ENCODE data around the gene PLVAP.

DNA sequence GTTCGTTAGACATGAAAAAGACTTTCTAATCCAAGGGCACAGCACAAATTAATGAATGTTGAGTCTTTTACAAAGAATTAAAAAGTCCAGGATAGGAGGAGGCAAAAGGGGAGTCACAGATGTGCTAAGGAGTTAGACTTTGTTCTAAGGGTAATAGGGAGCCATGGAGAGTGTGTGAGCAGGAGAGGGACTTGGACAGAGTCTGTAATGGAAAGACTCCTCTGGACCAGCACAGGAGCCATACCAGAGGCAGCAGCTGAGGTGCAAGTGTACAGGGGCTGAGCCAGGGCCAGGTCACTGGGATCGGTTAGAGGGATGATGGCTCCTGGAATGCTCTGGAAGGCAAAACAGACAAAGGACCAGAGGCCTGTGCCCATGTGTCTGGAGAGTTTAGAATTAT is 29.3 kb downstream of the PLVAP start:
- TF ChIP-seq, protein P1, sequence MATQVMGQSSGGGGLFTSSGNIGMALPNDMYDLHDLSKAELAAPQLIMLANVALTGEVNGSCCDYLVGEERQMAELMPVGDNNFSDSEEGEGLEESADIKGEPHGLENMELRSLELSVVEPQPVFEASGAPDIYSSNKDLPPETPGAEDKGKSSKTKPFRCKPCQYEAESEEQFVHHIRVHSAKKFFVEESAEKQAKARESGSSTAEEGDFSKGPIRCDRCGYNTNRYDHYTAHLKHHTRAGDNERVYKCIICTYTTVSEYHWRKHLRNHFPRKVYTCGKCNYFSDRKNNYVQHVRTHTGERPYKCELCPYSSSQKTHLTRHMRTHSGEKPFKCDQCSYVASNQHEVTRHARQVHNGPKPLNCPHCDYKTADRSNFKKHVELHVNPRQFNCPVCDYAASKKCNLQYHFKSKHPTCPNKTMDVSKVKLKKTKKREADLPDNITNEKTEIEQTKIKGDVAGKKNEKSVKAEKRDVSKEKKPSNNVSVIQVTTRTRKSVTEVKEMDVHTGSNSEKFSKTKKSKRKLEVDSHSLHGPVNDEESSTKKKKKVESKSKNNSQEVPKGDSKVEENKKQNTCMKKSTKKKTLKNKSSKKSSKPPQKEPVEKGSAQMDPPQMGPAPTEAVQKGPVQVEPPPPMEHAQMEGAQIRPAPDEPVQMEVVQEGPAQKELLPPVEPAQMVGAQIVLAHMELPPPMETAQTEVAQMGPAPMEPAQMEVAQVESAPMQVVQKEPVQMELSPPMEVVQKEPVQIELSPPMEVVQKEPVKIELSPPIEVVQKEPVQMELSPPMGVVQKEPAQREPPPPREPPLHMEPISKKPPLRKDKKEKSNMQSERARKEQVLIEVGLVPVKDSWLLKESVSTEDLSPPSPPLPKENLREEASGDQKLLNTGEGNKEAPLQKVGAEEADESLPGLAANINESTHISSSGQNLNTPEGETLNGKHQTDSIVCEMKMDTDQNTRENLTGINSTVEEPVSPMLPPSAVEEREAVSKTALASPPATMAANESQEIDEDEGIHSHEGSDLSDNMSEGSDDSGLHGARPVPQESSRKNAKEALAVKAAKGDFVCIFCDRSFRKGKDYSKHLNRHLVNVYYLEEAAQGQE (IDR thresholded peaks at IDR 0.05; ENCODE audit: insufficient read depth in 1 of 2, low read depth in 2 of 2, low read length in 1 of 2): no peak
- TF ChIP-seq, protein P2, sequence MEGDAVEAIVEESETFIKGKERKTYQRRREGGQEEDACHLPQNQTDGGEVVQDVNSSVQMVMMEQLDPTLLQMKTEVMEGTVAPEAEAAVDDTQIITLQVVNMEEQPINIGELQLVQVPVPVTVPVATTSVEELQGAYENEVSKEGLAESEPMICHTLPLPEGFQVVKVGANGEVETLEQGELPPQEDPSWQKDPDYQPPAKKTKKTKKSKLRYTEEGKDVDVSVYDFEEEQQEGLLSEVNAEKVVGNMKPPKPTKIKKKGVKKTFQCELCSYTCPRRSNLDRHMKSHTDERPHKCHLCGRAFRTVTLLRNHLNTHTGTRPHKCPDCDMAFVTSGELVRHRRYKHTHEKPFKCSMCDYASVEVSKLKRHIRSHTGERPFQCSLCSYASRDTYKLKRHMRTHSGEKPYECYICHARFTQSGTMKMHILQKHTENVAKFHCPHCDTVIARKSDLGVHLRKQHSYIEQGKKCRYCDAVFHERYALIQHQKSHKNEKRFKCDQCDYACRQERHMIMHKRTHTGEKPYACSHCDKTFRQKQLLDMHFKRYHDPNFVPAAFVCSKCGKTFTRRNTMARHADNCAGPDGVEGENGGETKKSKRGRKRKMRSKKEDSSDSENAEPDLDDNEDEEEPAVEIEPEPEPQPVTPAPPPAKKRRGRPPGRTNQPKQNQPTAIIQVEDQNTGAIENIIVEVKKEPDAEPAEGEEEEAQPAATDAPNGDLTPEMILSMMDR (IDR thresholded peaks at IDR 0.05): no peak
